ENCODE data around the gene LPP. TPM values are rescaled to one million over a fixed set of nuclear protein-coding genes. Genes with fewer than 3 reads are reported as not detected.

The LPP gene
- total and polyA plus RNA-seq, 10 of the 15 experiments (the other 5 are each of a cell fraction or from before 2014, with no cell fraction given), result under 0.01 to 0.62 (median 0.03) TPM

GRCh38 chr3:188365988-188366698, 212.2 kb downstream of the LPP start:
- H2AFZ ChIP-seq (ENCODE audit: control insufficient read depth, low read depth, low read length), result no peak overlapping the region
- CTCF ChIA-PET, result no interaction called here
- POLR2A ChIA-PET, result no interaction called here

GRCh38 chr3:188367678-188368077, 213.7 kb downstream of the LPP start:
- Histone ChIP-seq H3K36me3 (ENCODE audit: control insufficient read depth in 2 of 2, insufficient read depth in 2 of 2, low read length in 1 of 2) (no peaks in the 10 kb centered on the region), H3K4me3 (no peak overlapping the region), H3K27me3 (replicated peaks in 1 of 2; ENCODE audit: control insufficient read depth in 2 of 2, insufficient read depth in 2 of 2, low read length in 1 of 2) (peaks cover 1 to 2% of the 10 kb centered on the region in 2 experiments; a peak in 2 of 4 replicates), H4K20me1 (ENCODE audit: control insufficient read depth, insufficient read depth) (no peaks in the 10 kb centered on the region), H2AFZ (ENCODE audit: control insufficient read depth, low read depth, low read length) (no peak overlapping the region), H3K4me1 (ENCODE audit: control insufficient read depth, insufficient read depth, low read length) (no peaks in the 10 kb centered on the region), H3K4me2 (ENCODE audit: control insufficient read depth, insufficient read depth) (no peak overlapping the region), H3K79me2 (ENCODE audit: control insufficient read depth, insufficient read depth, low read length) (no peaks in the 10 kb centered on the region), H3K9ac (ENCODE audit: control insufficient read depth, insufficient read depth, low read length) (no peak overlapping the region), H3K9me3 (replicated peaks; ENCODE audit: control insufficient read depth, insufficient read depth, low read length) (no peaks in the 10 kb centered on the region), H3K27ac (ENCODE audit: control insufficient read depth, insufficient read depth) (no peak overlapping the region)
- FAIRE-seq, result no peak
- DNase-seq (ENCODE audit: low read depth, low spot score), result no peak
- intact Hi-C loops (cut with micrococcal nuclease; ENCODE audit: unreplicated experiment) (no loop called here), in situ Hi-C loops (cut with MboI) (no loop called here)
- 5% methylated on average over 1 of the region's 1 CpG for WGBS (ENCODE audit: insufficient coverage, insufficient replicate concordance, low lambda C conversion rate, missing lambda C conversion rate)
- ChIA-PET RAD21 (ENCODE audit: unreplicated experiment) (no interaction called here), CTCF (interaction anchor here (0.7 kb wide), 1 partner anchor 628 kb away, joined by 3 read pairs; no protein-coding TSS in a partner anchor), SMC1A (ENCODE audit: uncharacterized antibody, unreplicated experiment) (interaction anchor here (0.6 kb wide), 1 partner anchor 629 kb away, joined by 4 read pairs; no protein-coding TSS in a partner anchor), POLR2A (no interaction called here)
- no TSS peak for BruUV-seq (replicated peaks)
- no peak for ATAC-seq
- TF ChIP-seq PML (IDR thresholded peaks at IDR 0.05; ENCODE audit: low read length), result no peak
- no peak for TF ChIP-seq CBX5 (IDR thresholded peaks at IDR 0.05; ENCODE audit: low read depth)
- TF ChIP-seq TCF3 (IDR thresholded peaks at IDR 0.05; ENCODE audit: borderline replicate concordance, insufficient read depth, low read depth, low read length), result no peak
- TF ChIP-seq CBFB (IDR thresholded peaks at IDR 0.05; ENCODE audit: low read depth), result no peak
- no peak for TF ChIP-seq NFYA (IDR thresholded peaks at IDR 0.05; ENCODE audit: borderline replicate concordance, low read depth, low read length)
- no peak for TF ChIP-seq BCL11A (IDR thresholded peaks at IDR 0.05; ENCODE audit: low read depth, low read length)
- TF ChIP-seq CEBPB (IDR thresholded peaks at IDR 0.05; ENCODE audit: borderline replicate concordance in 1 of 2, low read depth in 2 of 2, low read length in 2 of 2), result no peak
- no peak for TF ChIP-seq E2F8 (IDR thresholded peaks at IDR 0.05; ENCODE audit: low read depth, partially characterized antibody)
- no peak for TF ChIP-seq TCF12 (IDR thresholded peaks at IDR 0.05; ENCODE audit: low read depth, low read length)
- no peak for TF ChIP-seq SMC3 (IDR thresholded peaks at IDR 0.05; ENCODE audit: borderline replicate concordance, low read length)
- no peak for TF ChIP-seq EZH2 (IDR thresholded peaks at IDR 0.05; ENCODE audit: borderline replicate concordance, control insufficient read depth, low read depth, low read length)

More at GRCh38 chr3:188365988-188366698, 212.2 kb downstream of the LPP start:
- no peak for TF ChIP-seq IRF3 (IDR thresholded peaks at IDR 0.05)
- H3K9ac ChIP-seq (ENCODE audit: control insufficient read depth, insufficient read depth, low read length), result no peak overlapping the region
- DNase-seq (ENCODE audit: low read depth, low spot score) (no peak), FAIRE-seq (no peak), ATAC-seq (no peak)
- no peak overlapping the region for H3K4me3 ChIP-seq
- no peak overlapping the region for H3K4me2 ChIP-seq (ENCODE audit: control insufficient read depth, insufficient read depth)
- H3K9me3 ChIP-seq (replicated peaks; ENCODE audit: control insufficient read depth, insufficient read depth, low read length), result no peaks in the 10 kb centered on the region
- in situ Hi-C loops (cut with MboI), result no loop called here
- no peaks in the 10 kb centered on the region for H3K79me2 ChIP-seq (ENCODE audit: control insufficient read depth, insufficient read depth, low read length)
- H3K27me3 ChIP-seq (replicated peaks in 1 of 2; ENCODE audit: control insufficient read depth in 2 of 2, insufficient read depth in 2 of 2, low read length in 1 of 2), result peaks cover 1 to 2% of the 10 kb centered on the region in 2 experiments; a peak in 2 of 4 replicates
- ChIA-PET SMC1A (ENCODE audit: uncharacterized antibody, unreplicated experiment) (no interaction called here), RAD21 (ENCODE audit: unreplicated experiment) (no interaction called here)
- no peaks in the 10 kb centered on the region for H3K4me1 ChIP-seq (ENCODE audit: control insufficient read depth, insufficient read depth, low read length)
- no peaks in the 10 kb centered on the region for H4K20me1 ChIP-seq (ENCODE audit: control insufficient read depth, insufficient read depth)
- WGBS (ENCODE audit: insufficient coverage, insufficient replicate concordance, low lambda C conversion rate, missing lambda C conversion rate), result 35% methylated on average over 12 of the region's 12 CpGs
- H3K36me3 ChIP-seq (ENCODE audit: control insufficient read depth in 2 of 2, insufficient read depth in 2 of 2, low read length in 1 of 2), result no peaks in the 10 kb centered on the region
- no peak overlapping the region for H3K27ac ChIP-seq (ENCODE audit: control insufficient read depth, insufficient read depth)
- no TSS peak for BruUV-seq (replicated peaks)
- intact Hi-C loops (cut with micrococcal nuclease; ENCODE audit: unreplicated experiment), result no loop called here

Measured in GM12878 (cell line).